K562 (cell line): ENCODE data around the gene TMEM185B. TPM values are rescaled to one million over a fixed set of nuclear protein-coding genes. Genes with fewer than 3 reads are reported as not detected.

Experiments used
- CEBPB ChIP-seq: fragments of 450-650 bp; IDR thresholded peaks from 2 replicates; pipeline ENCODE4 v1.6.1; 2016; ENCODE audit warnings: missing genetic modification characterization, missing compliant biosample characterization
- CREB1 ChIP-seq, 2 experiments: sonication (generic) in 1 of 2; formaldehyde crosslinking in 1 of 2; IDR thresholded peaks; 2 replicates each; pipeline versions ENCODE4 v1.6.1 to v1.8.0; 2012 to 2022; ENCODE audit warnings: inconsistent platforms in 1 of 2, mild to moderate bottlenecking in 1 of 2, missing genetic modification reagents in 1 of 2, moderate library complexity in 1 of 2
- KAT7 ChIP-seq: sonication (generic); formaldehyde crosslinking; IDR thresholded peaks from 2 replicates; pipeline ENCODE4 v1.8.0; 2022; ENCODE audit warnings: missing genetic modification reagents, mild to moderate bottlenecking, borderline replicate concordance
- MAFF ChIP-seq: IDR thresholded peaks from 2 replicates; pipeline ENCODE4 v1.6.1; 2012; ENCODE audit warnings: low read length, improper control_type of control experiment
- MECOM ChIP-seq: fragments of 250-450 bp; sonication (Bioruptor Pico); IDR thresholded peaks from 2 replicates; pipeline ENCODE4 v1.8.0; 2022; ENCODE audit warnings: inconsistent platforms
- MTA1 ChIP-seq: fragments of 450-650 bp; IDR thresholded peaks from 2 replicates; pipeline ENCODE4 v1.6.1; 2017; ENCODE audit warnings: borderline replicate concordance
- PTRF ChIP-seq: fragments of 450-650 bp; IDR thresholded peaks from 2 replicates; pipeline ENCODE4 v1.6.1; 2016; ENCODE audit warnings: mild to moderate bottlenecking, missing genetic modification characterization, missing compliant biosample characterization
- RCOR1 ChIP-seq, 2 experiments: IDR thresholded peaks; 2 replicates each; pipeline ENCODE4 v1.6.1; 2012; ENCODE audit warnings: low read depth in 2 of 2, low read length in 2 of 2, borderline replicate concordance in 1 of 2, improper control_type of control experiment in 1 of 2
- SNRNP70 ChIP-seq: fragments of 200-400 bp; formaldehyde crosslinking; optimal IDR thresholded peaks from 2 replicates; pipeline ENCODE3; 2017; ENCODE audit warnings: low read depth, low read length
- SOX6 ChIP-seq: fragments of 450-650 bp; IDR thresholded peaks from 2 replicates; pipeline ENCODE4 v1.6.1; 2014; ENCODE audit warnings: mild to moderate bottlenecking
- SRF ChIP-seq, 2 experiments: fragments of 250-450, 450-650 bp in 1 of 2; sonication (Bioruptor Pico) in 1 of 2; sonication (generic) in 1 of 2; formaldehyde crosslinking; IDR thresholded peaks; 2 replicates each; pipeline versions ENCODE4 v1.5.0 to v1.5.1; 2020 to 2022; ENCODE audit warnings: mild to moderate bottlenecking in 1 of 2, missing genetic modification reagents in 1 of 2
- TARDBP ChIP-seq: fragments of 450-650 bp; IDR thresholded peaks from 2 replicates; pipeline ENCODE4 v1.6.1; 2016
- TBL1XR1 ChIP-seq, 2 experiments: IDR thresholded peaks; 2 replicates each; pipeline ENCODE4 v1.6.1; 2012; ENCODE audit warnings: improper control_type of control experiment in 2 of 2, low read length in 2 of 2, mild to moderate bottlenecking in 1 of 2
- ZNF143 ChIP-seq: sonication (generic); formaldehyde crosslinking; IDR thresholded peaks from 2 replicates; pipeline ENCODE4 v1.9.0; 2022; ENCODE audit warnings: mild to moderate bottlenecking, missing genetic modification reagents
- ZNF589 ChIP-seq: fragments of 200-800 bp; sonication (Bioruptor generic); IDR thresholded peaks from 2 replicates; pipeline ENCODE4 v1.6.1; 2016; ENCODE audit warnings: low read depth, missing genetic modification characterization, missing compliant biosample characterization
- ZNF76 ChIP-seq: fragments of 250-450 bp; sonication (Bioruptor Pico); IDR thresholded peaks from 2 replicates; pipeline ENCODE4 v1.4.0; 2020; ENCODE audit warnings: mild to moderate bottlenecking, moderate library complexity, borderline replicate concordance
- polyA plus RNA-seq, 8 experiments: library from polyadenylated mRNA; depleted of rRNA in 4 of 8; stranded (reverse) in 5 of 8; unstranded in 3 of 8; fragments of >200 nt; fragmentation: Nextera tagmentation in 2 of 8; fragmentation: Illumina TruSeq in 1 of 8; extraction: Ambion mirVana in 2 of 8; extraction: Trizol in 1 of 8; gene quantifications; 2 replicates each; pipeline versions ENCODE4 v1.2.1 to v1.2.3, GENCODE V29; 2011 to 2014; ENCODE audit warnings: inconsistent platforms in 1 of 8, missing spikeins in 1 of 8
- total RNA-seq, 7 experiments: library from RNA; depleted of rRNA in 6 of 7; stranded (reverse); fragments of >200 nt in 6 of 7; fragmentation: Illumina TruSeq in 2 of 7; extraction: Trizol in 2 of 7; gene quantifications; 2 replicates each; pipeline versions ENCODE4 v1.2.1 to v1.2.3, GENCODE V29; 2011 to 2021; ENCODE audit warnings: low replicate concordance in 1 of 7
- TF ChIP-seq, protein P1 (sequence below): sonication (generic); formaldehyde crosslinking; IDR thresholded peaks from 2 replicates; pipeline ENCODE4 v1.8.0; 2023; ENCODE audit warnings: mild to moderate bottlenecking, missing genetic modification reagents
- TF ChIP-seq, protein P2 (sequence below): IDR thresholded peaks from 2 replicates; pipeline ENCODE4 v1.6.1; 2012; ENCODE audit warnings: low read depth, low read length, improper control_type of control experiment, borderline replicate concordance
- TF ChIP-seq, protein P3 (sequence below), 2 experiments: IDR thresholded peaks; 2 replicates each; pipeline ENCODE4 v1.6.1; 2011; ENCODE audit warnings: borderline replicate concordance in 1 of 2, control low read depth in 1 of 2, low read depth in 1 of 2, low read length in 1 of 2, mild to moderate bottlenecking in 1 of 2, mixed read lengths in 1 of 2, moderate library complexity in 1 of 2; ENCODE audit not compliant: insufficient read depth in 1 of 2, insufficient read length in 1 of 2, poor library complexity in 1 of 2, severe bottlenecking in 1 of 2; ENCODE audit errors: extremely low read depth in 1 of 2
- TF ChIP-seq, protein P4 (sequence below): sonication (generic); formaldehyde crosslinking; IDR thresholded peaks from 2 replicates; pipeline ENCODE4 v1.8.1; 2023; ENCODE audit warnings: mild to moderate bottlenecking, missing genetic modification reagents

TMEM185B gene
- total and polyA plus RNA-seq, 9 of the 15 experiments (the other 6 are each of a cell fraction or from before 2014, with no cell fraction given): 2.9 to 28.2 (median 11.5) TPM

DNA sequence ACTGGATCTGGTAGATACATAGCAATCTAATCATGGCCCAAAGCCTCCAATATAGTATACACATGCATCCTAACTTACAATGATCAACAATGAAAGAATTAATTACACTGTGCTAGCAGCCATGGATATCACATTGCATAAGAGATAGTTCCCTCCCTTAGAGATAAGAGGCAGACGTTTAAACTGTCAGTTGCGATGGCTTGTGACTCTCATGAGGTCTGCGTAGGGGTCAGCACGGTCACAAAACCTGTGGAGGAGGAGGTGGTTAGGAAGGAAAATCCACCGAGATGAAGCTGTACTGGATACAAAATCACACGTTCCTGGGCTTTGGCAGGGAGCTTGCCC, 28.7 kb upstream of the TMEM185B start (continued):
- TF ChIP-seq, protein P1, sequence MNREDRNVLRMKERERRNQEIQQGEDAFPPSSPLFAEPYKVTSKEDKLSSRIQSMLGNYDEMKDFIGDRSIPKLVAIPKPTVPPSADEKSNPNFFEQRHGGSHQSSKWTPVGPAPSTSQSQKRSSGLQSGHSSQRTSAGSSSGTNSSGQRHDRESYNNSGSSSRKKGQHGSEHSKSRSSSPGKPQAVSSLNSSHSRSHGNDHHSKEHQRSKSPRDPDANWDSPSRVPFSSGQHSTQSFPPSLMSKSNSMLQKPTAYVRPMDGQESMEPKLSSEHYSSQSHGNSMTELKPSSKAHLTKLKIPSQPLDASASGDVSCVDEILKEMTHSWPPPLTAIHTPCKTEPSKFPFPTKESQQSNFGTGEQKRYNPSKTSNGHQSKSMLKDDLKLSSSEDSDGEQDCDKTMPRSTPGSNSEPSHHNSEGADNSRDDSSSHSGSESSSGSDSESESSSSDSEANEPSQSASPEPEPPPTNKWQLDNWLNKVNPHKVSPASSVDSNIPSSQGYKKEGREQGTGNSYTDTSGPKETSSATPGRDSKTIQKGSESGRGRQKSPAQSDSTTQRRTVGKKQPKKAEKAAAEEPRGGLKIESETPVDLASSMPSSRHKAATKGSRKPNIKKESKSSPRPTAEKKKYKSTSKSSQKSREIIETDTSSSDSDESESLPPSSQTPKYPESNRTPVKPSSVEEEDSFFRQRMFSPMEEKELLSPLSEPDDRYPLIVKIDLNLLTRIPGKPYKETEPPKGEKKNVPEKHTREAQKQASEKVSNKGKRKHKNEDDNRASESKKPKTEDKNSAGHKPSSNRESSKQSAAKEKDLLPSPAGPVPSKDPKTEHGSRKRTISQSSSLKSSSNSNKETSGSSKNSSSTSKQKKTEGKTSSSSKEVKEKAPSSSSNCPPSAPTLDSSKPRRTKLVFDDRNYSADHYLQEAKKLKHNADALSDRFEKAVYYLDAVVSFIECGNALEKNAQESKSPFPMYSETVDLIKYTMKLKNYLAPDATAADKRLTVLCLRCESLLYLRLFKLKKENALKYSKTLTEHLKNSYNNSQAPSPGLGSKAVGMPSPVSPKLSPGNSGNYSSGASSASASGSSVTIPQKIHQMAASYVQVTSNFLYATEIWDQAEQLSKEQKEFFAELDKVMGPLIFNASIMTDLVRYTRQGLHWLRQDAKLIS (CRISPR knock-in tag): peak; percentile 72; the same call in 1 of the 2 replicates
- TF ChIP-seq TBL1XR1 (IDR thresholded peaks at IDR 0.05; ENCODE audit: low read length in 2 of 2) (peak in 1 of 2 experiments; percentile 65; a peak in 2 of 4 replicates), ZNF76 (CRISPR knock-in tag) (no peak), MECOM (CRISPR knock-in tag) (peak; percentile 78; the same call in 1 of the 2 replicates), SOX6 (peak; percentile 34; the same call in 1 of the 2 replicates), KAT7 (CRISPR knock-in tag) (peak; percentile 36; the same call in 1 of the 2 replicates), MAFF (no peak), ZNF589 (CRISPR knock-in tag) (no peak), TARDBP (no peak), RCOR1 (IDR thresholded peaks at IDR 0.05; ENCODE audit: borderline replicate concordance in 1 of 2, low read depth in 2 of 2, low read length in 2 of 2) (peak in 1 of 2 experiments; percentile 79; a peak in 2 of 4 replicates), ZNF143 (no peak), SRF (CRISPR knock-in tag; IDR thresholded peaks at IDR 0.05) (no peak), MTA1 (no peak), PTRF (tag) (no peak), CEBPB (tag) (peak; percentile 95), CREB1 (IDR thresholded peaks at IDR 0.05) (no peak), CREB1 (CRISPR knock-in tag; IDR thresholded peaks at IDR 0.05) (0 out of 2 replicates have a peak, but pooled peaks have one; percentile 19), SNRNP70 (no peak)
- TF ChIP-seq, protein P2, sequence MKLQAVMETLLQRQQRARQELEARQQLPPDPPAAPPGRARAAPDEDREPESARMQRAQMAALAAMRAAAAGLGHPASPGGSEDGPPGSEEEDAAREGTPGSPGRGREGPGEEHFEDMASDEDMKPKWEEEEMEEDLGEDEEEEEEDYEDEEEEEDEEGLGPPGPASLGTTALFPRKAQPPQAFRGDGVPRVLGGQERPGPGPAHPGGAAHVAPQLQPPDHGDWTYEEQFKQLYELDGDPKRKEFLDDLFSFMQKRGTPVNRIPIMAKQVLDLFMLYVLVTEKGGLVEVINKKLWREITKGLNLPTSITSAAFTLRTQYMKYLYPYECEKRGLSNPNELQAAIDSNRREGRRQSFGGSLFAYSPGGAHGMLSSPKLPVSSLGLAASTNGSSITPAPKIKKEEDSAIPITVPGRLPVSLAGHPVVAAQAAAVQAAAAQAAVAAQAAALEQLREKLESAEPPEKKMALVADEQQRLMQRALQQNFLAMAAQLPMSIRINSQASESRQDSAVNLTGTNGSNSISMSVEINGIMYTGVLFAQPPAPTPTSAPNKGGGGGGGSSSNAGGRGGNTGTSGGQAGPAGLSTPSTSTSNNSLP: peak; percentile 80; the same call in 1 of the 2 replicates
- TF ChIP-seq, protein P3, sequence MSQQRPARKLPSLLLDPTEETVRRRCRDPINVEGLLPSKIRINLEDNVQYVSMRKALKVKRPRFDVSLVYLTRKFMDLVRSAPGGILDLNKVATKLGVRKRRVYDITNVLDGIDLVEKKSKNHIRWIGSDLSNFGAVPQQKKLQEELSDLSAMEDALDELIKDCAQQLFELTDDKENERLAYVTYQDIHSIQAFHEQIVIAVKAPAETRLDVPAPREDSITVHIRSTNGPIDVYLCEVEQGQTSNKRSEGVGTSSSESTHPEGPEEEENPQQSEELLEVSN (IDR thresholded peaks at IDR 0.05; ENCODE audit: borderline replicate concordance in 1 of 2, extremely low read depth in 1 of 2, insufficient read depth in 1 of 2, insufficient read length in 1 of 2, low read depth in 1 of 2, low read length in 1 of 2, poor library complexity in 1 of 2, severe bottlenecking in 1 of 2): peak in 1 of 2 experiments; percentile 43
- TF ChIP-seq, protein P4, sequence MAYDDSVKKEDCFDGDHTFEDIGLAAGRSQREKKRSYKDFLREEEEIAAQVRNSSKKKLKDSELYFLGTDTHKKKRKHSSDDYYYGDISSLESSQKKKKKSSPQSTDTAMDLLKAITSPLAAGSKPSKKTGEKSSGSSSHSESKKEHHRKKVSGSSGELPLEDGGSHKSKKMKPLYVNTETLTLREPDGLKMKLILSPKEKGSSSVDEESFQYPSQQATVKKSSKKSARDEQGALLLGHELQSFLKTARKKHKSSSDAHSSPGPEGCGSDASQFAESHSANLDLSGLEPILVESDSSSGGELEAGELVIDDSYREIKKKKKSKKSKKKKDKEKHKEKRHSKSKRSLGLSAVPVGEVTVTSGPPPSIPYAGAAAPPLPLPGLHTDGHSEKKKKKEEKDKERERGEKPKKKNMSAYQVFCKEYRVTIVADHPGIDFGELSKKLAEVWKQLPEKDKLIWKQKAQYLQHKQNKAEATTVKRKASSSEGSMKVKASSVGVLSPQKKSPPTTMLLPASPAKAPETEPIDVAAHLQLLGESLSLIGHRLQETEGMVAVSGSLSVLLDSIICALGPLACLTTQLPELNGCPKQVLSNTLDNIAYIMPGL: no peak
